Measurements from ENCODE around the gene MAP2K3.

Gene MAP2K3

GRCh38 chr17:21272881-21273792 lies 11.4 kb upstream of the MAP2K3 start:
- Mint-ChIP-seq H3K4me3 (no peak overlapping the region), H3K9me3 (no peaks in the 10 kb centered on the region), H3K36me3 (ENCODE audit: low read depth) (no peaks in the 10 kb centered on the region), H3K27ac (no peak overlapping the region), H3K4me1 (ENCODE audit: low read depth) (peaks cover 36% of the 10 kb centered on the region), H3K27me3 (no peaks in the 10 kb centered on the region)

GRCh38 chr17:21275047-21275578 lies 9.4 kb upstream of the MAP2K3 start:
- no peak overlapping the region for H3K27ac Mint-ChIP-seq
- H3K36me3 Mint-ChIP-seq (ENCODE audit: low read depth): no peaks in the 10 kb centered on the region
- peak overlapping the region; percentile 84 for H3K4me3 Mint-ChIP-seq
- H3K9me3 Mint-ChIP-seq: no peaks in the 10 kb centered on the region
- H3K4me1 Mint-ChIP-seq (ENCODE audit: low read depth): peaks cover 45% of the 10 kb centered on the region
- H3K27me3 Mint-ChIP-seq: no peaks in the 10 kb centered on the region

GRCh38 chr17:21275579-21276263 lies 8.8 kb upstream of the MAP2K3 start:
- Mint-ChIP-seq H3K27me3 (no peaks in the 10 kb centered on the region), H3K4me1 (ENCODE audit: low read depth) (peaks cover 51% of the 10 kb centered on the region), H3K4me3 (peak overlapping the region; percentile 84), H3K27ac (peak overlapping the region; percentile 59), H3K36me3 (ENCODE audit: low read depth) (no peaks in the 10 kb centered on the region), H3K9me3 (no peaks in the 10 kb centered on the region)

DNA sequence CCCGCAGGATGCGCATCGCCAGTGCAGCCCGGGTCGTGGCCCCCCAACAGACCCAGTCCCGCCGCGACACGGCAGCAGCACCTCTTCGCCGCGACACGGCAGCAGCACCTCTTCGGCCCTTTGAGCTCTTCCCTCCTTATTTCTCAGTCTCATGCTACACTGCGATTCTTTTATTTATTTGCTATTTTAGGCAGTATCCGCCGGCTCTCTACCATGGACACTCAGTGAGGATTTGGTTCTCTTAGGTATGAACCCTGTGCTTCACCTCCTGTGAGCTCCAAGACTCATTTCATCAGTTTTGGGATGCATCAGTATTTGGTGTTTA lies 8.3 kb upstream of the MAP2K3 start:
- peaks cover 56% of the 10 kb centered on the region for H3K4me1 Mint-ChIP-seq (ENCODE audit: low read depth)
- H3K4me3 Mint-ChIP-seq: peak overlapping the region; percentile 84
- H3K9me3 Mint-ChIP-seq: no peaks in the 10 kb centered on the region
- no peaks in the 10 kb centered on the region for H3K27me3 Mint-ChIP-seq
- H3K27ac Mint-ChIP-seq: peak overlapping the region; percentile 59
- H3K36me3 Mint-ChIP-seq (ENCODE audit: low read depth): no peaks in the 10 kb centered on the region

DNA sequence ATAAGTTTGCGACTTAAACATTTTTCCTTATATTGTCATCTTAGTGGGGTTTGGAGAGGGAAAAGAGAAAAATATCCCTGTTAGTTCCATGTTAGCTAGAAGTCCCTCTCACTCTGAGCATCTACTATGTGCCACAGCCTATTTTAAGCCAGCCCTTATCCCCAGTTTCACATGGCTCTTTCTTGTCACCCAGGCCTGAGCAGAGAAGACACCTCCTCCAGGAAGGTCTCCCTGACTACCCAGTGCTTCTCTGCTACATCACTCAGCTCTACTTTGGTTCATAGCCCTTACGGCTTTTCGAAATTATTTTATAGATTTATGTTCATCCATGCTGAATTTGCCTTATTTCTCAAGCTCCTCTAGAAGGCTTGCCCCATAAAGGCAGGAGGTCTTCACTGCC lies 7.2 kb upstream of the MAP2K3 start:
- Mint-ChIP-seq H3K4me3 (no peak overlapping the region), H3K9me3 (no peaks in the 10 kb centered on the region), H3K36me3 (ENCODE audit: low read depth) (no peaks in the 10 kb centered on the region), H3K27me3 (no peaks in the 10 kb centered on the region), H3K4me1 (ENCODE audit: low read depth) (peaks cover 66% of the 10 kb centered on the region), H3K27ac (no peak overlapping the region)

DNA sequence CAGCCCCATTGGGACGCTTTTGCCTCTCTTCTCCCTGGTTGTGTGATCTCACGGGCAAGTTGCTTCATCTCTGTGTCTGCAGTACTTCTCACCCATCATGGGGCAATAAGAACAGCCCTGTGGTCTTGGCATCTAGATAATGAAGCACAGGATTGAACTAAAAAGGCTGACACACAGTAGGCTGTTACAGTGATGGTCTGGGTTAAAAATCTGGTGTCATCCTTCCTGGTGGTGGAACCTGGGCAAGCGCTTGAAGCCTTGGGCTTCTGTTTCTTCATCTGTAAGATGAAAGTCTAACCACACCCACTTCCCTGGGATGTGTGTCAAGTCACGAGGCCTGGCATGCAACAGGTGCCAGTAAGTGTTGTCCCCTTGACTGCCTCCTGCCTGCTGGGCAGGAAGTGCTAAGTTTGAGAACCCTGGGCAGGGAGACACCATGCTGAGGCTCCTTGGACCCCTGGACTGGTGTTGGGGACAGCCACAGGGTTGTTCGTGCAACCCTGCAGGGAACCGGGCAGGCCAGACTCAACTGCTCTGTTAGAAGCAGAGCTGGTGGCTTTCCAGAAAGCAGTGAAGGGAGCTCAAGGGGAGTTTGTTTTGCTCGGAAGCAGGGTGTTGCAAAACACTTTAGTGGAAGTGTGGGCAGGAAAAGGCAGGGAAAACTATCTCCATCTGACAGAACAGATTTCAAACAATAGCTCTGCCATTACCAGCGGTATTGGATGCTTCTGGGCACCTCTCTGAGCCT lies 5.9 kb upstream of the MAP2K3 start:
- peaks cover 77% of the 10 kb centered on the region for H3K4me1 Mint-ChIP-seq (ENCODE audit: low read depth)
- no peak overlapping the region for H3K4me3 Mint-ChIP-seq
- H3K27me3 Mint-ChIP-seq: no peaks in the 10 kb centered on the region
- no peaks in the 10 kb centered on the region for H3K36me3 Mint-ChIP-seq (ENCODE audit: low read depth)
- no peaks in the 10 kb centered on the region for H3K9me3 Mint-ChIP-seq
- H3K27ac Mint-ChIP-seq: no peak overlapping the region

- Mint-ChIP-seq H3K4me1 (ENCODE audit: low read depth) (peaks cover 77% of the 10 kb centered on the region), H3K9me3 (no peaks in the 10 kb centered on the region), H3K27me3 (no peaks in the 10 kb centered on the region), H3K4me3 (no peak overlapping the region), H3K36me3 (ENCODE audit: low read depth) (no peaks in the 10 kb centered on the region), H3K27ac (no peak overlapping the region)
These were observed 5.3 kb upstream of the MAP2K3 start for GRCh38 chr17:21279198-21279535.

- no peaks in the 10 kb centered on the region for H3K9me3 Mint-ChIP-seq
- peaks cover 77% of the 10 kb centered on the region for H3K4me1 Mint-ChIP-seq (ENCODE audit: low read depth)
- H3K27ac Mint-ChIP-seq: peak overlapping the region; percentile 27
- no peaks in the 10 kb centered on the region for H3K27me3 Mint-ChIP-seq
- H3K4me3 Mint-ChIP-seq: no peak overlapping the region
- no peaks in the 10 kb centered on the region for H3K36me3 Mint-ChIP-seq (ENCODE audit: low read depth)
These were observed 4.9 kb upstream of the MAP2K3 start for GRCh38 chr17:21279582-21279981.

- peak overlapping the region; percentile 80 for H3K27ac Mint-ChIP-seq
- H3K4me3 Mint-ChIP-seq: no peak overlapping the region
- peaks cover under 1% of the 10 kb centered on the region for H3K36me3 Mint-ChIP-seq (ENCODE audit: low read depth)
- H3K4me1 Mint-ChIP-seq (ENCODE audit: low read depth): peaks cover 73% of the 10 kb centered on the region
- no peaks in the 10 kb centered on the region for H3K9me3 Mint-ChIP-seq
- no peaks in the 10 kb centered on the region for H3K27me3 Mint-ChIP-seq
These were observed 4.4 kb upstream of the MAP2K3 start for GRCh38 chr17:21280081-21280518.

DNA sequence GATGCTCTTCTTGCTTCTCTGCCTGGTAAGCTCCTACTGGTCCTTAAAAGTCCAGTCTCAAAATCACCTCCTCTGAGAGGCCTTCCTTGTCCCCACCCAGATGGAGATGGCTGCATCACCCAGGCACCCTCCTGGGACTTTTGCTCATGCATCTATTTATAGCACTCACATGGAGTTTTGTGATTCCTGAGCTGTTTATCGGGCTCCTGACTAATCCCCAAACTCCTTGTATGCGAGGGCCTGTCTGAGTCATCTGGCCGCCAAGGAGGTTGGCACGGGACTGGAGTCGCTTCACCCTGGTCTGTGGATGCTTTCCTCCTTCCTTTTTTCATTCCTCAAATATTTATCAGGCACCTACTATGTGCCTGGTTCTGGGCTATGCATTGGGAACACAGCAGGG lies 2.3 kb upstream of the MAP2K3 start:
- Mint-ChIP-seq H3K27ac (no peak overlapping the region), H3K27me3 (no peaks in the 10 kb centered on the region), H3K4me1 (ENCODE audit: low read depth) (peaks cover 68% of the 10 kb centered on the region), H3K36me3 (ENCODE audit: low read depth) (peaks cover 22% of the 10 kb centered on the region), H3K4me3 (peak overlapping the region; percentile 36), H3K9me3 (no peaks in the 10 kb centered on the region)

GRCh38 chr17:21282850-21283249 lies 1.7 kb upstream of the MAP2K3 start:
- peak overlapping the region; percentile 36 for H3K4me3 Mint-ChIP-seq
- H3K36me3 Mint-ChIP-seq (ENCODE audit: low read depth): peaks cover 23% of the 10 kb centered on the region

GRCh38 chr17:21283482-21284318 lies 811 bp upstream of the MAP2K3 start:
- peaks cover 70% of the 10 kb centered on the region for H3K4me1 Mint-ChIP-seq (ENCODE audit: low read depth)

More at GRCh38 chr17:21282850-21283249, 1.7 kb upstream of the MAP2K3 start:
- no peak overlapping the region for H3K27ac Mint-ChIP-seq
- H3K27me3 Mint-ChIP-seq: no peaks in the 10 kb centered on the region
- no peaks in the 10 kb centered on the region for H3K9me3 Mint-ChIP-seq
- peaks cover 70% of the 10 kb centered on the region for H3K4me1 Mint-ChIP-seq (ENCODE audit: low read depth)

GRCh38 chr17:21285164-21286065 lies 904 bp downstream of the MAP2K3 start:
- H3K36me3 Mint-ChIP-seq (ENCODE audit: low read depth): peaks cover 38% of the 10 kb centered on the region
- peak overlapping the region; percentile 100 for H3K4me3 Mint-ChIP-seq
- H3K4me1 Mint-ChIP-seq (ENCODE audit: low read depth): peaks cover 66% of the 10 kb centered on the region
- H3K27me3 Mint-ChIP-seq: no peaks in the 10 kb centered on the region
- peak overlapping the region; percentile 99 for H3K27ac Mint-ChIP-seq
- H3K9me3 Mint-ChIP-seq: no peaks in the 10 kb centered on the region

More at GRCh38 chr17:21283482-21284318, 811 bp upstream of the MAP2K3 start:
- Mint-ChIP-seq H3K36me3 (ENCODE audit: low read depth) (peaks cover 30% of the 10 kb centered on the region), H3K27me3 (no peaks in the 10 kb centered on the region), H3K9me3 (no peaks in the 10 kb centered on the region), H3K4me3 (peak overlapping the region; percentile 100), H3K27ac (peak overlapping the region; percentile 68)

All from stimulated activated naive CD8-positive, alpha-beta T cell treated with anti-CD3 and anti-CD28 coated beads, Interleukin-15, Interleukin-2, amounts not matched to agents 100 ng/mL and 50 ng/mL, for 24 hours (primary cell).